Endothelial cell of umbilical vein (primary cell): ENCODE data around the gene CYP3A4. TPM values are rescaled to one million over a fixed set of nuclear protein-coding genes. Genes with fewer than 3 reads are reported as not detected.

ENCODE experiments used
- BruUV-seq: library from RNA; stranded (reverse); fragments of 400-500 nt; replicated peaks from 2 replicates; lab custom pipeline; 2021; lab: Mats Ljungman, UMichigan
- CTCF ChIA-PET: fragments of 300-600, 350-600 bp; sonication (Branson Sonifier 250); formaldehyde crosslinking; loops from one replicate; lab custom pipeline; 2021; ENCODE audit warnings: antibody characterized with exemption, inconsistent platforms; lab: Charles Lee
- POLR2A ChIA-PET: fragments of 300-600, 350-600 bp; sonication (Branson Sonifier 250); formaldehyde crosslinking; loops from one replicate; lab custom pipeline; 2021; ENCODE audit warnings: antibody characterized with exemption, inconsistent platforms; lab: Charles Lee
- DNase-seq: peaks from one replicate; pipeline ENCODE4 v3.0.0-alpha.2; 2011; ENCODE audit warnings: low read depth, low spot score
- FAIRE-seq: peaks from 2 replicates; lab custom pipeline; 2011; peaks lifted over from hg19 to GRCh38; lab: Jason Lieb, UNC
- H2AFZ ChIP-seq: 2 replicates; pipeline ENCODE4 v1.6.0; 2012; ENCODE audit warnings: low read depth, low read length, control low read depth, inconsistent platforms
- H3K27ac ChIP-seq: 2 replicates; pipeline ENCODE4 v1.5.1; 2011; ENCODE audit warnings: low read depth, mild to moderate bottlenecking, control low read depth, low read length, moderate library complexity; ENCODE audit not compliant: insufficient read depth
- H3K27me3 ChIP-seq, 2 experiments: 2 replicates each; pipeline versions ENCODE4 v1.6.0 to v1.6.1; 2011; ENCODE audit warnings: low read length in 2 of 2, mixed read lengths in 1 of 2; ENCODE audit not compliant: control insufficient read depth in 2 of 2, insufficient read depth in 2 of 2
- H3K36me3 ChIP-seq, 2 experiments: 2 replicates in 1 of 2; 3 replicates in 1 of 2; pipeline ENCODE4 v1.5.1; 2011; ENCODE audit warnings: low read length in 2 of 2, mild to moderate bottlenecking in 1 of 2, moderate library complexity in 1 of 2; ENCODE audit not compliant: control insufficient read depth in 2 of 2, insufficient read depth in 2 of 2; ENCODE audit errors: extremely low read depth in 1 of 2
- H3K4me1 ChIP-seq: 3 replicates; pipeline ENCODE4 v1.5.1; 2011; ENCODE audit warnings: mild to moderate bottlenecking, low read length; ENCODE audit not compliant: control insufficient read depth, insufficient read depth; ENCODE audit errors: extremely low read depth
- H3K4me2 ChIP-seq: 2 replicates; pipeline ENCODE4 v1.6.1; 2011; ENCODE audit warnings: low read length, control low read depth, mixed read lengths; ENCODE audit not compliant: insufficient read depth
- H3K4me3 ChIP-seq, 3 experiments: fragments of 200-600 bp in 1 of 3; sonication (generic), shearing (Covaris generic) in 1 of 3; replicated peaks in 1 of 3; 2 replicates each; pipeline ENCODE4 v1.5.1; 2011 to 2016; ENCODE audit warnings: control low read depth in 3 of 3, low read length in 3 of 3, mild to moderate bottlenecking in 2 of 3, inconsistent platforms in 1 of 3, low read depth in 1 of 3, moderate library complexity in 1 of 3; ENCODE audit not compliant: insufficient read depth in 1 of 3
- H3K79me2 ChIP-seq: 2 replicates; pipeline ENCODE4 v1.6.0; 2012; ENCODE audit warnings: low read length, inconsistent platforms; ENCODE audit not compliant: control insufficient read depth, insufficient read depth
- H3K9ac ChIP-seq: replicated peaks from 2 replicates; pipeline ENCODE3; 2011; ENCODE audit warnings: low read length, control low read depth; ENCODE audit not compliant: insufficient read depth; ENCODE audit errors: extremely low read depth
- H3K9me1 ChIP-seq: replicated peaks from 3 replicates; pipeline ENCODE4 v1.6.0; 2011; ENCODE audit warnings: mild to moderate bottlenecking, low read length; ENCODE audit not compliant: control insufficient read depth, insufficient read depth; ENCODE audit errors: extremely low read depth
- H3K9me3 ChIP-seq: replicated peaks from 2 replicates; pipeline ENCODE4 v1.5.1; 2012; ENCODE audit warnings: low read length, inconsistent platforms; ENCODE audit not compliant: control insufficient read depth, insufficient read depth
- H4K20me1 ChIP-seq: replicated peaks from 2 replicates; pipeline ENCODE3; 2011; ENCODE audit warnings: mild to moderate bottlenecking, low read length; ENCODE audit not compliant: control insufficient read depth, insufficient read depth; ENCODE audit errors: extremely low read depth
- CTCF ChIP-seq, 2 donors: IDR thresholded peaks; 1 replicate in 1 of 2; 2 replicates in 1 of 2; pipeline ENCODE4 v1.5.1; 2011; ENCODE audit warnings: low read length in 2 of 2, mild to moderate bottlenecking in 2 of 2, moderate library complexity in 2 of 2, control low read depth in 1 of 2, inconsistent platforms in 1 of 2, low read depth in 1 of 2; ENCODE audit not compliant: insufficient read depth in 1 of 2; ENCODE audit errors: extremely low read depth in 1 of 2
- EZH2 ChIP-seq: IDR thresholded peaks from 2 replicates; pipeline ENCODE4 v1.6.1; 2012; ENCODE audit warnings: borderline replicate concordance, low read depth, mild to moderate bottlenecking, moderate library complexity, low read length, inconsistent platforms; ENCODE audit not compliant: severe bottlenecking
- FOS ChIP-seq: IDR thresholded peaks from 2 replicates; pipeline ENCODE4 v1.6.1; 2011; ENCODE audit warnings: mild to moderate bottlenecking, low read length, moderate library complexity, borderline replicate concordance; ENCODE audit not compliant: insufficient read depth
- GATA2 ChIP-seq: IDR thresholded peaks from 2 replicates; pipeline ENCODE4 v1.7.0; 2011; ENCODE audit warnings: low read depth, mild to moderate bottlenecking, moderate library complexity, mixed read lengths, low read length; ENCODE audit not compliant: insufficient read length, insufficient read depth
- JUN ChIP-seq: IDR thresholded peaks from 2 replicates; pipeline ENCODE4 v1.6.1; 2011; ENCODE audit warnings: borderline replicate concordance, low read depth; ENCODE audit not compliant: insufficient read length, insufficient read depth
- MYC ChIP-seq: IDR thresholded peaks from one replicate; pipeline ENCODE4 v1.6.1; 2011; ENCODE audit warnings: mild to moderate bottlenecking, low read depth, low read length
- POLR2A ChIP-seq: IDR thresholded peaks from 2 replicates; pipeline ENCODE4 v1.6.1; 2012; ENCODE audit warnings: low read depth, mild to moderate bottlenecking, control low read depth, low read length
- POLR2AphosphoS5 ChIP-seq: IDR thresholded peaks from 2 replicates; pipeline ENCODE4 v1.6.1; 2012; ENCODE audit warnings: low read depth, mild to moderate bottlenecking, control low read depth, low read length, moderate library complexity; ENCODE audit not compliant: insufficient read depth
- dilution Hi-C: fragments of 300-500 bp; cut with MboI; formaldehyde crosslinking; loops from one replicate; pipeline ENCODE4 v1.15.0; 2019; ENCODE audit warnings: low sequenced_read_pairs; ENCODE audit not compliant: extremely low pct_ligation_motif_present
- intact Hi-C: fragments of 100-400 bp; cut with micrococcal nuclease; formaldehyde crosslinking; loops from one replicate; pipeline ENCODE4 v1.10.0; 2022
- polyA plus RNA-seq, 4 experiments: library from polyadenylated mRNA; depleted of rRNA in 3 of 4; stranded (reverse) in 3 of 4; unstranded in 1 of 4; fragments of >200 nt; gene quantifications; 2 replicates each; pipeline versions ENCODE4 v1.2.1 to v1.2.3, GENCODE V29; 2011 to 2012; ENCODE audit warnings: missing spikeins in 1 of 4
- total RNA-seq: library from RNA; stranded (reverse); gene quantifications from 2 replicates; pipeline ENCODE4 v1.2.3, GENCODE V29; 2021
- TF ChIP-seq, protein P1 (sequence below): IDR thresholded peaks from 2 replicates; pipeline ENCODE4 v1.6.1; 2011; ENCODE audit not compliant: insufficient read depth, insufficient read length

CYP3A4 gene
- total and polyA plus RNA-seq, 2 donors (not counting 3 experiments of a cell fraction or from before 2014, with no cell fraction given) = not detected

- BruUV-seq = no TSS peak
These were observed 9.5 kb upstream of the CYP3A4 start for GRCh38 chr7:99793443-99793842.

More at GRCh38 chr7:99793443-99793842, 9.5 kb upstream of the CYP3A4 start:
- Histone ChIP-seq H3K4me3 (no peak overlapping the region), H3K9me3 (no peaks in the 10 kb centered on the region), H3K27ac (no peak overlapping the region), H3K4me1 (no peaks in the 10 kb centered on the region), H3K79me2 (no peaks in the 10 kb centered on the region), H3K36me3 (no peaks in the 10 kb centered on the region), H3K9ac (no peak overlapping the region), H3K27me3 (peaks cover 0 to 2% of the 10 kb centered on the region in 2 experiments), H2AFZ (no peak overlapping the region), H3K9me1 (no peaks in the 10 kb centered on the region), H4K20me1 (no peaks in the 10 kb centered on the region), H3K4me2 (no peak overlapping the region)
- POLR2A ChIA-PET = no interaction called here
- FAIRE-seq = no peak
- intact Hi-C loops (no loop called here), dilution Hi-C loops (no loop called here)
- DNase-seq = no peak
- CTCF ChIA-PET = interaction anchor here (1.0 kb wide), 2 partner anchors 8 to 28 kb away, joined by 3 read pairs; no protein-coding TSS in a partner anchor
- TF ChIP-seq POLR2AphosphoS5 (no peak), MYC (no peak), POLR2A (no peak), CTCF (IDR thresholded peaks at IDR 0.05; ENCODE audit: extremely low read depth in 1 of 2, insufficient read depth in 1 of 2, low read depth in 1 of 2, low read length in 2 of 2) (no peak), JUN (no peak), EZH2 (no peak), GATA2 (no peak), FOS (no peak)
- TF ChIP-seq, protein P1, sequence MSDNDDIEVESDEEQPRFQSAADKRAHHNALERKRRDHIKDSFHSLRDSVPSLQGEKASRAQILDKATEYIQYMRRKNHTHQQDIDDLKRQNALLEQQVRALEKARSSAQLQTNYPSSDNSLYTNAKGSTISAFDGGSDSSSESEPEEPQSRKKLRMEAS = no peak
